Activated CD8-positive, alpha-beta memory T cell treated with anti-CD3 and anti-CD28 coated beads, Interleukin-2, amount 50 U/mL, for 1 hour (primary cell): ENCODE results near the gene PHLDA3.

Source experiments
- DNase-seq: peaks from one replicate; pipeline ENCODE4 v3.0.0-alpha.2; 2020; ENCODE audit errors: extremely low read depth

Gene PHLDA3

DNA sequence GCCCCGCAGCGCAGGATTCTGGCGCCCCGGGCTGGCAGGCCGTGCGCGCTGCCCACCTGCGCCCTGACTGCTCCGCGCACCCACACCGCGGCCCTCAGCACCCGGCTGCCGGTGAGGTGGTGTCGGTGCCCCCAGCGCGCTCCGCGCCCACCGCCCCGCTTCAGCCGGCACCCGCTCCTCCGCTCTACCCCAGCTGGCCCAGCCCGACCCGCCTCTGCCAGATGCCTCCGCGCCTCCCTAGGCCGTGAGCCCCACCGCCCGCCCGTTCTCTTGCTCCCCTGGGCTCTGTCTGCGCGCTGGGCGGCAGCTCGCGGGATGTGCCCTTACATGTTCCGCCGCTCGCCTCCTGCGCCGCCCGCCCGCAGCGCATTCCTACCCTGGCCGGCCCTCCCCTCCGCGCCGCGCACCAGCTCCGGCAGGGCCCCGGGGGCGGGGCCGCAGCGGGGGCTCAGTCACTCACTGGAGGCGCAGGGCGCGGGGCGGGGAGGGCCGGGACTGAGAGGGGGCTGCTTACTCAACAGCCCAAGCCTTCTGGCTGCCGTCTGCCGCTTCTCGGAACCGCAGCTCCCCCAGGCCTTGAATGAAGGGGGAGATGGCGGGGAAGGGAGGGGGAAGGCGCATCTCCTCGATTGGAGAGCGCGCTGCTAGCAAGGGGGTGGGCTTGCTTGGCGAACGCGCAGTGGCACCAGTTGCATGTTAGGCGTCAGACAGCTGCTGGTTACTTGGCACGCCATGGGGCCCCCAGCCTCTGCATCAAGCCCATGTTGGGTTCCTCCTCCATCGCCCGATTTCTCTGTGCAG is at the start of gene PHLDA3:
Gene PHLDA3, minus strand, starts transcription at position 345 of the 801 bp plus-strand sequence. CDS start 402 bp downstream, outside the sequence.
- DNase-seq: no peak

DNA sequence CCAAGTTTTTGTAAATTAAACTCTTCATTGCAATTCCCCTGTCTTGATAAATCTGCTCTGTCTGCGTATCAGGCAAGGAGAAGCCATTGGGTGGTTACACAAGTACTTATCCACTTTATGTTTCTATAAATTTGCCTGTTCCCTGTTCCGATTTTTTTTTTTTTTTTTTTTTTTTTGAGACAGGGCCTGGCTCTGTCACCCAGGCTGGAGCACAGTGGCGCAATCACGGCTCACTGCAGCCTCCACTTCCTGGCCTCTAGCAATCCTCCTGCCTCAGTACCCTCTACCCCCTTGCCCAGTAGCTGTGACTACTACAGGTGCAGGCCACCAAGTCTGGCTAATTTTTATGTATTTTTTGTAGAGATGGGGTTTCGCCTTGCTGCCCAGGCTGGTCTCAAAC is 49.1 kb upstream of the PHLDA3 start:
- DNase-seq: no peak

DNA sequence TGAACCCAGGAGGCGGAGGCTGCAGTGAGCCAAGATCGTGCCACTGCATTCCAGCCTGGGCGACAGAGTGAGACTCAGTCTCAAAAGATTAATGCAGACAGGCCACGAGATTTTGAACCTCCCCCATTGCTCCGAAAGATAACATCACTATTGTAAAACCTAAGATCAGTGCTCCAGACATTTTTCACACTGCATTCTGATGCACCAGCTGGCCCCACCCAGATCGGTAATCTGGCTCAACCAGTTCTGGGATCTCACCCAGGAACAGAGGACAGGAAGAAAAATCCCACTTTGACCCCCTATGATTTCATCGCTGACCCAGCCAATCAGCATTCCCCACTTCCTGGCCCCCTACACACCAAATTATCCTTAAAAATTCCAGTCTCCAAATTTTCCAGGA is 48.6 kb upstream of the PHLDA3 start:
- DNase-seq: no peak

DNA sequence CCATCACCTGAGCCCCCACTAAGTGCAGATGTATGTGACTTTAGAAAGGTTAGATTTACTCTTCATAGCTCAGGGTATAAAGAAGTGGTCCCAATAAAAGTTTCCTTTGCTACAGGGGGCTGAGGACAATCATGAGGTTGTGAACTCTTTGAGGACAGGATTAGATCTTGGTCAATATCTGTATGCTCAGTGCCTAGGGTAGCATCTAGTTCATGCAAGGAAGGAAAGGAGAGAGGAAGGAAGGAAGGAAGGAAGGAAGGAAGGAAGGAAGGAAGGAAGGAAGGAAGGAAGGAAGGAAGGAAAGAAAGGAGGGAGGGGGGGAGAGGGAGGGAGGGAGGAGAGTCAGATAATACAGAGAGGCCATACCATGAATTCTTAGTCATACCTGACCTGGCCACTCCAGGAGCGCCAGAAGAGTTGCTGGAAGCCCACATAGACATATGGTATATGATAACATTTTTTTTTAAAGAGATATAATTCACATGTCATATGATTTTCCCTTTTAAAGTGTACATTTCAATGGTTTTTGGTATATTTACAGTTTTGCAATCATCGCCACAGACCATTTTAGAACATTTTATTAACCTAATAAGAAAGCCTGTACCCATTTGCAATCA is 47.6 kb upstream of the PHLDA3 start:
- DNase-seq: no peak

DNA sequence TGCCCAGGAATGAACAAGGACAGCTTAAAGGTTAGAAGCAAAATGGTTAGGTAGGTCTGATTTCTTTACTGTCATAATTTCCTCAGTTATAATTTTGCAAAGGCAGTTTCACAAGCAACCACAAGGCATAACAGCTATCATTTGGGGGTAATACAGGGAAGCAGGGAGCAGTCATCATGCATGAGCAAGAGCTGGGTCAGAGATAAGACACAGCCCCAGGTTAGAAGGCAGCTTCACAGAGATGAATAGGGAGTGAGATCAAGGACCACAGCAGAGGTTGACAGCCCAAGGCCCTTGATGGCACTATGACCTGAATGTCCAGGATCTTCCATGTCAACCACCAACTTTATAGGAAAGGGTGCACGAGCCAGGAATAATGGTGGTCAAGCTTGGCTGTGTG is 46.9 kb upstream of the PHLDA3 start:
- DNase-seq: no peak

DNA sequence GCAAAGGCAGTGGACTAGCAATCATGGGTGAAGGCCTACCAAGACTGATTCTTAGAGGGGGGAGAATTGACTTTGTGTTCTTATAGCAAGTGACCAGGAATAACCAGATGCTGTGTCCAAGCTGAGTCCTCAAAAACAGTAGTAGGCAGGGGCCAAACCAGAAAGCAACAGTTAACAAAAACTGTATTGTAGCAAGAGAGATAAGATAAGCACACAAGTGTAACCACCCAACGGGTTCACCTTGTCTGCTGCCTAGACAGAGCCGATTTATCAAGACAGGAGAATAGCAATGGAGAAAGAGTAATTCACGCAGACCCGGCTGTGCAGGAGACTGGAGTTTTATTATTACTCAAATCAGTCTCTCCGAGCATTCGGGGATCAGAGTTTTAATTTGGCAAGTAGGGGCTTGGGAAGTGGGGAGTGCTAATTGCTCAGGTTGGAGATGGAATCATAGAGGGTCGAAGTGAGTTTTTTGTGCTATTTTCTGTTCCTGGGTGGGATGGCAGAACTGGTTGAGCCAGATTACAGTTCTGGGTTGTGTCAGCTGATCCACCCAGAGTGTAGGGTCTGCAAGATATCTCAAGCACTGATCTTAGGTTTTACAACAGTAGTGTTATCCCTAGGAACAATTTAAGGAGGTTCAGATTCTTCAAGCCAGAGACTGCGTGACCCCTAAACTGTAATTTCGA is 46.2 kb upstream of the PHLDA3 start:
- DNase-seq: no peak

DNA sequence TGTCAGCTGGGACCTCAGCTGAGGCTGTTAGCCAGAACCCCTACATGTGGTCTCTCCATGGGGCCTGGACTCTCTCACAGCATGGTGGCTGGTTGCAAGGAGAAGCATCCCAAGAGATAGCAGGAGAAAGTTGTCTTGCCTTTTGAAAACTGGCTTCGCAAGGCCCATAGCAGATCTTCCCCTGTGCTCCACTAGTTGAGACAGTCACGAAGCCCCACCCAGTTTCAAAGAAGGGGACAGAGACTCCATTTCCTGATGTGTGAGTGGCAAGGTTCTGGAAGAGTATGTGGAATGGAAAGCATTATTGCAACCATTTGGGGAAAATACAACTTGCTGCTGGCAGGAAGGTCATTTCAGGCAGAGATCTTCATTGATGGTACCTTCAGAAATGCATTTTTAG is 45.5 kb upstream of the PHLDA3 start:
- no peak for DNase-seq

DNA sequence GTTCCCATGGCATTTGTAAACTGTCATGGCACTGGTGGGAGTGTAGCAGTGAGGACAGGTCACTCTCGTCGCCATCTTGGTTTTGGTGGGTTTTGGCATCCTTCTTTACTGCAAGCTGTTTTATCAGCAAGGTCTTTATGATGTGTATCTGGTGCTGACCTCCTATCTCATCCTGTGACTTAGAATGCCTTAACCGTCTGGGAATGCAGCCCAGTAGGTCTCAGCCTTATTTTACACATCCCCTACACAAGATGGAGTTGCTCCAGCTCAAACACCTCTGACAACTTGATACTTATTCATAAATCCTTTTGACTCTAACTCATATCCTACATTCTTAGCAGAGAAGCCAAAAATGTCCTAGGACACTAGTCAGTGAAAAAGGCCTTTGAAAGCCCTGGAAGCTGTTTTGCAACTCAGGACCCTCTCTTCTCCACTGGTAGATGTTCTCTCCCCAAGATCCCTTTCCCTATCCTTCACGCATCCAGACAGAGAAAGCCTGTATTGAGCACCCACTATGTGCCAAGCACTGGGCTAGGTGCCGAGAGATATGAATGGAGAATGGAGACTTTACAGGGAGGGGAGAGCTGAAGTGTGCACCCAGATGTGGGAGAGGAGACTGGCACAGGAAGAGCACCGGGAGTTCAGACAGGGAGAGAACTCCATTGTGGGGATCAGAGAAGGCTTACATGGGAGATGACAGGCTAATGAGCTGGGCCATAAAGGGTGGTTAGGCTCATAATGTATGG is 44.7 kb upstream of the PHLDA3 start:
- DNase-seq: no peak

DNA sequence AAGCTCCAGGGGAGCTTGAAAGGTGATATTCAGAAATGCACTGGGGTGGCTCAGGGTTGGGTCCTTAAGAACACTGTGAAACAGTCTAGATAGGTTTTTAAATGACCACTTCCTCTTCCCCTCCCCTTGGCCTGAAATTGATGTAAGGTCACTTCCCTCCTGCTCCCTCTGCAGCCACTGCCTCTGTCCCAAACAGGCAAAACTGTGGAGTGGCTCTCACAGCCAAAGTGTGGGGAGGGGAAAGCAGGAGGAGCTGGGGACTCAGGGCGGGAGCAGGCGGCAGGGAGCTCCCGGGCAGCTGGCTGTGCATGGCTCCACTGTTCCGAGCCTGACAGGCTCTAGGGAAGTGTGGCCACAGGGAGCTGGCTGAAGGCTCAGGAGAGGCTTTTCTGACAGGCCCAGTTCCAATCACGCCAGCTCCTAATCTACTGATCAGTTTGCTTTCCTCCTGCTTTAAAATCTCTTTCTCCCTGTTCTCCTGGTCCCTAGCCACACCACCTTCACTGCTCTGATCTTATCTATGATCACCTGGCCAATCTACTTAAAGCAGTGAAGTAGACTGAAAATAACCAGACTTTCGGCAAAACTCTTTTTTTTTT is 43.1 kb upstream of the PHLDA3 start:
- DNase-seq: no peak

DNA sequence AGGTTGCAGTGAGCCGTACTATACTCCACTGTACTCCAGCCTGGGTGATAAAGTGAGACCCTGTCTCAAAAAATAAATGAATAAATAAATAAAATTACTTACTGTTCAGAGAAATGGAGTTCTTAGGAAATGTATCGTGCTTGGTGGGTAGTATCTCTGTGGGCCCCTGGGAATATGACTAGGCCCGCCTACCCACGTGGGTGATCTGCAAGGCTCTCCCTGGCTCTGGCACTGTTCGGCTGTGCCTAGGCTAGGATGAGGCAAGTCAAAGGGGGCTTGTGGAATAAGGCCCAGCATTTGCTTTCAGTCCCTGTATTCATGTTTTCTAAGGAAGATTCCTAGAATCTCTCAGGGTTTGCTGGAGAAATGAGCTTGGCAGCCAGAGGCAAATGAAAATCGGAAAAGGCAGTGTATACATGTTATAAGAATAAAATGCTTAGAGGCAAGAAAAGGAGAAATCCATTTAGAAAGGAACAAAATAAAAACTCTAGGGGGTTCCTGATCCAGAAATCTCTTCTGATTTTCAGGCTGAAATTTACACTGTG is 42.5 kb upstream of the PHLDA3 start:
- no peak for DNase-seq

DNA sequence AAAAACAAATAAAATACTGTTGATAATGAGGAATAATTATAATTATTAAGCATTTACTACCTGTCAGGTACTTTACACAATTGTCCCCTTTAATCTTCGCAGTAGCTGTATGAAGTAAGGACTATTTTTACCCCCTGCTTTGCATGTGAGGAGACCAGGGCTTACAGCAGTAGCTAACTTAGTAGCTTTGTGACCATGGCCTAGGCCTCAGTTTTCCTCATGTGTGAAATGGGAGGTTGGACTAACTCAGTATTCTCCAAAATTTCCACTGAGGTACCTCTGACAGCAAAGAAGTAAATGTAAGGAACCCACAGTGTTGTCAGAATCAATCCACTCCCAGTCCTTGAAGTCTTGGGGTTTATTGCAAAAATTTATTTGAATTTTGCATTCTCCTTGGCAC is 41.7 kb upstream of the PHLDA3 start:
- DNase-seq: no peak

DNA sequence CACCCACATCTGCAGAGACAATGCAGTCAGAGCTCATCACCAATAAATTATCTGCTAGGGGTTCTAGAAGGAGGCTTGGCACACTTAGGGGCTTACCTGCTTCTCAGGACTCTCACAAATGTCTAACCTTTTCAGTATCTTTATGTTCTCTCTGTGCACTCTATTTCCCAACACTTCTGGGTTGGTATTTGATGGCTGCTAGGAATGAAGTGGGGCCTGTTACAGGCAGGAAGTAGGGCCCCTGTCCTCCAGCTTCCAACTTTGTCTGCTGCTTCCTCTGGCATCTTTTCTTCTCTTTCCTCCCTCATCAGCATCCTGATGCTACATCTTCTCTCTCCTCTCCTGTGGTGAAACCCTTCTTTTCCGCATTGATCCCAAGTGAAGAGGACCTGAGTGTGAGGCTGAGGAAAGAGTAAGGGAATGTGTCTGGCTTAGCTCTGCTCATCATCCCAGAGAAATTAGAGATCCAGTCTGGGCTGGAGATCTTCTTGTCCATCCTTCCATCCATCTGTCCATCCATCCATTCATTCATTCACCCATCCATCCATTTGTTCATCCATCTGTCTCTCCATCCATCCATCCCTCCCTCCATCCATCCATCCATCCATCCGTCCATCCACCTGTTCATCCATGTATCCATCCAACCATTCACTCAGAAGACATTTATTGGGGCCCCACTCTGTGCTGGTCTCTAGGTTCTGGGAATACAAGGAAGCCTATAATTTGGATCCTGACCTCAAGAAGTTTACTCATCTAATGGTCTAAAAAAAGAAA is 40.8 kb upstream of the PHLDA3 start:
- DNase-seq: no peak

DNA sequence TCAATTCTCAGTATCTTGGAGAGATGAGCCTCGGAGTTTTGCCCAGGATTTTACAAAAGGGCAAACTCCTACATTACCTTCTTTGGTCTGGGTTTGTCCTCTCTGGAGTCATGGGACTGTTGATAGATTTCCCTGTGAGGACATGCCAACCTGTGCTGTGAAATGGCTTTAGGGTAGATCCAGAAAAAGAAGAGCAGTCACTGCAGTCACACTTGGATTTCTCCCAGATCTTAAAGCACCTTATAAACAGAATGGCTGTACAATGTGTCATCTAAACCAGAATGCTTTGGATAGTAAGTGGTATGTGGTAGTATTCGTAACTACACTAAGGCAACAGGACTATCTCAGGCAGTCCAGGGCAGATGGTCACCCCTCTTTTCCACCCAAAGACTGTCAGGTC is 39.8 kb upstream of the PHLDA3 start:
- DNase-seq: no peak

DNA sequence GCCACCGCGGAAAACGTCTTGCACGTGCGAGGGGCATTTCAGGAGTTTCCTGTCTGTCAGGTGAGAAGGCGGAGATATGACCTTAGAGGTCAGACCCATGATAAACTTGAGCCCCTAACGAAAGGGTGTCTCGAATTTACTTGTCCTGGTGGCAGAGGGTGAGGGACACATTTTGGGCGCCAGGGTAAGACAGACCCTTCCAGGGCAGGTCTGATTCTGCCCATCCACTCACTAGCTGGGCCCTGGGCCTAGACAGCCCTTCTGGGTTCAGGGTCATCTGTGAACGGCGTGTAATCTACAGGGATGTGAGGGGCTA is 38.3 kb upstream of the PHLDA3 start:
- no peak for DNase-seq

DNA sequence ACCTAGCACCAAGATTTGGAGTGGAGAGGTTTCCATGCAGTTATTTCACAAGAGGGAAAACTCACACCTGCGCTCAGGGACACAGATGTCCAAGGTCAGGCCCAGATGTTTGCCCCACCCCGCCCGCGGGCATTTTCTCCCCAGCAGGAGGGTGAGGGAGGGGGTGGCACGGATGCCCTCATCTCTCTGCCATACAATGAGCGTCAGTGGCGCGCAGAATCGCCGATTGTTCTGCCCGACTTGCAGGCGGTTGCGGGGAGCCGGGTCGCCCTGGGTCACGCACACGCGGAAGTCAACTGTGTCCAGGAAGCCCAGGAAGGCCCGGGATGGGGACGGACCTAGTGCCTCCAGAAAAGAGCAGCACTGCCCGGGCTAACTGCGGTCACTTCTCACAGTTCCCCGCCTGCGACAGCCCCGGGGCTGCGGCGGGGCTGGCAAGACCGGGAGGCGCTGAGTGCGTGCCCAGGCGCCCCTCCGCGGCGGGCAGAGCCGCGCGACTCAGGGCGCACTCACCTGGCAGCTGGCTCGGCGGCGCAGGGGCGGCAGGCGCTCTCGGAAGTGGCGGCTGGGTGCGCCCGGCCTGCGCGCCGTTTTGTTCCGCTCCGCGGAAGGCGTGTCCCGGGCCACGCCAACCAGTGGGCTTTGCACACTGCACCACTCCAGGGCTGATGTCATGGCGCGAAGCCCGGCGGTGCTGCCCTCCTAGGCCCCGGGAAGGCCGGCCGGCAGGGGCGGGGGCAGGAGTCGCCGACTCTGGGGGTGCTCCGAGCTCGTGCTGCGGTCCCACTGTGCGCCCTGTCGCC is 37.8 kb upstream of the PHLDA3 start, which contains the start of gene CSRP1:
Gene CSRP1, minus strand, starts transcription at position 567 of the 803 bp plus-strand sequence. CDS start 10,820 bp downstream, outside the sequence.
- peak; percentile 36 for DNase-seq

DNA sequence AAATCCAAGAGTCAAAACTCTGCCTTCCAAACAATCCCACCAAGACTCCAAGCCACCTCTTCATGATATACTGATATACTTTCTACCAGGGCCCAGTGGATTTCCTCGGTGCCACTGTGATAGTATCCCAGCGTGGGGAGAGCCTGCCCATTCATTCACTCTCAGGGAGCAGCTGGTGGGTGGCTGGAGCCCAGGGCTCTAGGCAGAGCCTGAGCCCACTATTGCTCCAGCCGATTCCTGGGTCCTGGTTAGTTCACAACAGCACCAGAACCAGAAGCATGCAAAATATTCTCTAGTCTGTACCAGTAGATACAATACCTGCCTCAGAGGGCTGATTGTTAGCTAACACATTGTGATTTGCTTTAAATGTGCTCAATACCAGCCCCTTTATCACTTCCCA is 37.1 kb upstream of the PHLDA3 start:
- no peak for DNase-seq

DNA sequence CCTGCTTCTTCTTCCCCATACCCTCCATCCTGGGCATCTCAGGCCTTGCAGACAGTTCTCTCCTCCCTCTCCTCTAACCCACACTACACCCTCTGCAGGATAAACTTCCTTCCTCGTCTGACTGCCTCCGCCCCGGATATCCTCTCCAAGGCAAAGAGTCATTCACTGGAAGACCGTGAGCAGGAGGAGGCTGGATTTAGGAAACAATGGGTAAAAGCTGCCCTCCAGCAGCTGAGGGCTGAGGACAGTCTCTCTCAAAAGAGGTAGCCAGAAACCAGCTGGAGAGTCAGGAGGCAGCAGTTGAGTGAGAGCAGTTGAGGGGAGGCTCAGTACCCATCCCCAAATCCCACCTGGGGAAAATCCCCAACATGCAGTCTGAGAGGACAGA is 36.5 kb upstream of the PHLDA3 start:
- DNase-seq: no peak

DNA sequence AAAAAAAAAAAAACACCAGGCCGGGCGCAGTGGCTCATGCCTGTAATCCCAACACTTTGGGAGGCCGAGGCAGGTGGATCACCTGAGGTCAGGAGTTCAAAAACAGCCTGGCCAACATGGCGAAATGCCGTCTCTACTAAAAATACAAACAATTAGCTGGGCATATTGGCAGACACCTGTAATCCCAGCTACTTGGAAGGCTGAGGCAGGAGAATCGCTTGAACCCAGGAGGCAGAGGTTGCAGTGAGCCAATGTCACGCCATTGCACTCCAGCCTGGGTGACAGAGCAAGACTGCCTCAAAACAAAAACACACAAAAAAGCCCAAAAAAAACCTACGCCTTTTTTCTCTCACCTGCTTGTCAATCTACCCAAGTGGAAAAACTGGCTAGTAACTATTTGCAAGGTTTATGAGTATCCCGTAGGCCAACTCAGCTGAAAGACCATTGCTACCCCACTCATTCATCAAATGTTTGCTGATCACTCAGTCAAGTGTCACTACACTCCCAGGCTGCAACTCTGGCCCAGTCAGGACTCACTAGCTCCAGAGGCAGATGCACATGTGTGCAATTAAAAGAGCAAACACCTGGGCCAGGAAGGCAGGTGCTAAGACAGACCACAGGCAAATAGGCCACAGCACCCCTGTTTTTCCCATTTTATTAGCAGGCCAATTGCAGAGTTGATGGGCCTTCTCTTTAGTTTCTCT is 36.0 kb upstream of the PHLDA3 start:
- DNase-seq: no peak

DNA sequence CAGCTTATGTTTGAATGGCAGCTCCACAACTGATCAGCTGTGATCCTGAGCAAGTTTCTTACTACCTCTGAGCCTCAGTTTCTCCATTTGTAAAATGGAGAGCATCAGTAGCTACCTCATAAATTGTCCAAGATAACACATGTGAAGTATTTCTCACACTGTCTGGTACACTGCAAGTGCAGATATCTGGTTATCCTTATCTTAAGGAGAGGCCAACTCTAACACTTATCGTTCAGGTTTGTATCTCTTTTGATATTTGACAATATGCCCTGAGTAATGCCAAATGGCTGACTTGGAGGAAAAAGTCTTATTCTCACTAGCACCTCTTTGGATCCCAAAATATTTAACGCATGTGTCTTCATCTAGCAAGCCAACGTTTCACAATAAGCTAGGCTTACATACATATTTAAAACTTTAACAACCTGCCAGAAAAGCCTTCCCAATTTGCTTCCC is 35.2 kb upstream of the PHLDA3 start:
- DNase-seq: no peak
